WI38 (cell line): Measurements from ENCODE around the gene LAMTOR3.
"Not testable (repeated sequence)": the region's sequence is repeated elsewhere in the genome, so short reads cannot be mapped to it uniquely, and the experiment has no call there.

Experiments used
- H3K4me3 ChIP-seq: 2 replicates; pipeline ENCODE4 v1.5.1; 2011; ENCODE audit warnings: low read depth, mild to moderate bottlenecking, control low read depth, low read length
- TF ChIP-seq, protein P1 (sequence below): IDR thresholded peaks from 2 replicates; pipeline ENCODE4 v1.5.1; 2012; ENCODE audit warnings: low read depth, mild to moderate bottlenecking, control low read depth, low read length

The LAMTOR3 gene

DNA sequence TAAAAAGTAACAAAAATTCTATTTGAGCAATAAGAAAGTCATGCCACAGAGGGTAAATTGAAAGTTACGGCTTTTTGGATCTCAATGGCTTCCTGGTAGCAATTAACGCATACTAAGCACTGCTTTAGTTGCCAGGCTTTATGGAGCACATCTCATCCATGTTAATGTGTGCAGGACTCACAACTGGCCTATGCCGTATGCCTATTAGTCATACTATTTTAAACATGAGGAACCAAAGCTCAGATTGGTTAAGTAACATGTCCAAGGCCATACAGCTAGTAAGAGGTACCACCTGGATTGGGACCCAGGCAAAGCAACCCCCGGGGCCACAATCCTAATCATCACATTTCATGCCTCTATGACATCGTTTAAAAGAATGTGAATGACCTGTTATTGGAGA, 60.5 kb downstream of the LAMTOR3 start:
- TF ChIP-seq, protein P1, sequence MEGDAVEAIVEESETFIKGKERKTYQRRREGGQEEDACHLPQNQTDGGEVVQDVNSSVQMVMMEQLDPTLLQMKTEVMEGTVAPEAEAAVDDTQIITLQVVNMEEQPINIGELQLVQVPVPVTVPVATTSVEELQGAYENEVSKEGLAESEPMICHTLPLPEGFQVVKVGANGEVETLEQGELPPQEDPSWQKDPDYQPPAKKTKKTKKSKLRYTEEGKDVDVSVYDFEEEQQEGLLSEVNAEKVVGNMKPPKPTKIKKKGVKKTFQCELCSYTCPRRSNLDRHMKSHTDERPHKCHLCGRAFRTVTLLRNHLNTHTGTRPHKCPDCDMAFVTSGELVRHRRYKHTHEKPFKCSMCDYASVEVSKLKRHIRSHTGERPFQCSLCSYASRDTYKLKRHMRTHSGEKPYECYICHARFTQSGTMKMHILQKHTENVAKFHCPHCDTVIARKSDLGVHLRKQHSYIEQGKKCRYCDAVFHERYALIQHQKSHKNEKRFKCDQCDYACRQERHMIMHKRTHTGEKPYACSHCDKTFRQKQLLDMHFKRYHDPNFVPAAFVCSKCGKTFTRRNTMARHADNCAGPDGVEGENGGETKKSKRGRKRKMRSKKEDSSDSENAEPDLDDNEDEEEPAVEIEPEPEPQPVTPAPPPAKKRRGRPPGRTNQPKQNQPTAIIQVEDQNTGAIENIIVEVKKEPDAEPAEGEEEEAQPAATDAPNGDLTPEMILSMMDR: no peak
- H3K4me3 ChIP-seq: no peak overlapping the region

DNA sequence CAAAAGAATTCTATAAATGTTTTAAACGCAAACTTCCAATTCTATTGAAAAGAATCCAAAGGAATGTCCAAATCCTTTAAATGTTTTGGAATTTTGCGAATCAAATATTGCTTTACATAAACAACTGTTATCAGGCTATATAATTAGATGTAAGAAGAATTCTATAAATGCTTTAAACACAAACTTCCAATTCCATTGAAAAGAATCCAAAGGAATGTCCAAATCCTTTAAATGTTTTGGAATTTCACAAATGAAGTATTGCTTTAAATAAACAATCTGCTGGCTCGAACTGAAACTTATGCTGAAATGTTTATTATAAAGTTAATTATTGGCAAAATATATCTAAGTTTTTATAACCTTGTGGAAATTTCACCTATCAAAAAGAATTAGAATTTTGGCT, 61.5 kb downstream of the LAMTOR3 start:
- no peak overlapping the region for H3K4me3 ChIP-seq
- TF ChIP-seq, protein P1: no peak

DNA sequence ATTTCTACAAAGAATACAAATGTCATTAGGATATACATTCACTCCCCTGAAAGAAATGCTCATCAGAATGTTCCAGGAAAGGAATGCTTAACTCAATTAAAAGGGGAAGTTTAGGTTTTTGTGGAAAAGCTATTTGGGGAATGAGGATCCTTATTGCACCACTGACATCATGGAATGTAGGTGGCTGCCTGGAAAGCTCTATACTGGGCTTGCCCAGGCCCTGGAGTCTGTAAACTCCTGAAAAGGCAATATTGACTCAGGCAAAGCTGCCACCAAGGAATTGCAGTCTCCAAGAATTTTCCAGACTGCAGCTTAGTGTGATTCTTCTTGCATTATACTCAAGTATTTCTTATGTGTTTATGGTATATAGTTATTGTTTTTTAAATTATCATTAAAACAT, 61.9 kb downstream of the LAMTOR3 start:
- TF ChIP-seq, protein P1: no peak

DNA sequence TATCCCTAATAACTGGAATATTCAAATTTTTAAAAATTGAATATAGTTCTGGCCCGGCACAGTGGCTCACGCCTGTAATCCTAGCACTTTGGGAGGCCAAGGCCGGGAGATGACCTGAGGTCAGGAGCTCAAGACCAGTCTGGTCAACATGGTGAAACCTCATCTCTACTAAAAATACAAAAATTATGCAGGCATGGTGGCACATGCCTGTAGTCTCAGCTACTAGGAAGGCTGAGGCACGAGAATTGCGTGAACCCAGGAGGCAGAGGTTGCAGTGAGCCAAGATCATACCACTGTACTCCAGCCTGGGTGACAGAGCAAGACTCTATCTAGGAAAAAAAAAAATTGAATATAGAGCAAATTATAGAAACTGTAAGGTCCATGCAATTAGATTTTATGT, 64.2 kb downstream of the LAMTOR3 start:
- not testable (repeated sequence) for H3K4me3 ChIP-seq

More for the DNA sequence above, 61.9 kb downstream of the LAMTOR3 start:
- H3K4me3 ChIP-seq: no peak overlapping the region

DNA sequence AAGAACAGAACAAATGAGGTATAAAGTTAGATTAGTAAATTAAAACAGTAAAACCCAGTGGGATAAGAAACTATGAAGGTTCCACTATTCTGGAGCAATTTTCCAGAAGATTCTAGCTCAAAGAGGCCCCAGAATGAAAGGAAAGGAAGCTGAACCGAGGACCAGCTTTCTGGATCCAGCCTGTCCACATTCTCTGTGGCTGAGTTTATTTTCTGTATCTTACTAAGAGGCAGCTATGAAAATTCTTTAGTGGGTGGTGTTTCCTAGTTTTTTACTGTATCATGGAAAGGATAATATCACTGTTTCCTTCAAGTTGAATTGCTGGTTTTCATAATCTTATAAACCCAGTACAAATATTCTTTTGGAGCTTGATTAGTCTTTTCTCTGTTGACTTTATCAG, 65.8 kb downstream of the LAMTOR3 start:
- TF ChIP-seq, protein P1: no peak

More for the DNA sequence above, 65.8 kb downstream of the LAMTOR3 start:
- no peak overlapping the region for H3K4me3 ChIP-seq
